Suprapubic skin (tissue), 3 donors: ENCODE data around the gene ZNF564.
A peak's percentile ranks its signal among the peaks of the same experiment; 100 is the strongest.

Source experiments
- CTCF ChIP-seq, 2 donors: fragments of 200-600 bp in 1 of 2; fragments of 450-650 bp in 1 of 2; sonication (generic) in 1 of 2; IDR thresholded peaks; one replicate each; pipeline ENCODE4 v1.5.1; 2016 to 2019; ENCODE audit warnings: antibody characterized with exemption in 2 of 2, mild to moderate bottlenecking in 1 of 2, moderate library complexity in 1 of 2
- POLR2A ChIP-seq, 2 donors: fragments of 450-650 bp; IDR thresholded peaks; one replicate each; pipeline ENCODE4 v1.6.1; 2017; ENCODE audit warnings: antibody characterized with exemption in 2 of 2, mild to moderate bottlenecking in 2 of 2, moderate library complexity in 2 of 2

- TF ChIP-seq CTCF (IDR thresholded peaks at IDR 0.05): no peak
- peak in 1 of 2 donors; percentile 26 for TF ChIP-seq POLR2A (IDR thresholded peaks at IDR 0.05)
Measured at GRCh38 chr19:12551060-12551832, at the start of gene ZNF564.
